Measurements from ENCODE around the gene CETN1.

- TF ChIP-seq, protein P1, sequence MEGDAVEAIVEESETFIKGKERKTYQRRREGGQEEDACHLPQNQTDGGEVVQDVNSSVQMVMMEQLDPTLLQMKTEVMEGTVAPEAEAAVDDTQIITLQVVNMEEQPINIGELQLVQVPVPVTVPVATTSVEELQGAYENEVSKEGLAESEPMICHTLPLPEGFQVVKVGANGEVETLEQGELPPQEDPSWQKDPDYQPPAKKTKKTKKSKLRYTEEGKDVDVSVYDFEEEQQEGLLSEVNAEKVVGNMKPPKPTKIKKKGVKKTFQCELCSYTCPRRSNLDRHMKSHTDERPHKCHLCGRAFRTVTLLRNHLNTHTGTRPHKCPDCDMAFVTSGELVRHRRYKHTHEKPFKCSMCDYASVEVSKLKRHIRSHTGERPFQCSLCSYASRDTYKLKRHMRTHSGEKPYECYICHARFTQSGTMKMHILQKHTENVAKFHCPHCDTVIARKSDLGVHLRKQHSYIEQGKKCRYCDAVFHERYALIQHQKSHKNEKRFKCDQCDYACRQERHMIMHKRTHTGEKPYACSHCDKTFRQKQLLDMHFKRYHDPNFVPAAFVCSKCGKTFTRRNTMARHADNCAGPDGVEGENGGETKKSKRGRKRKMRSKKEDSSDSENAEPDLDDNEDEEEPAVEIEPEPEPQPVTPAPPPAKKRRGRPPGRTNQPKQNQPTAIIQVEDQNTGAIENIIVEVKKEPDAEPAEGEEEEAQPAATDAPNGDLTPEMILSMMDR (IDR thresholded peaks at IDR 0.05; ENCODE audit: insufficient read depth, low read length), result no peak
- TF ChIP-seq POLR2AphosphoS5 (IDR thresholded peaks at IDR 0.05; ENCODE audit: low read depth) (no peak), SPI1 (IDR thresholded peaks at IDR 0.05; ENCODE audit: borderline replicate concordance, low read depth) (no peak)
Observed at GRCh38 chr18:631560-631959, 51.4 kb downstream of the CETN1 start.
